Stimulated activated CD4-positive, alpha-beta T cell treated with anti-CD3 and anti-CD28 coated beads, Interleukin-4, amount 100 ng/mL, for 1 hour (primary cell): ENCODE measurements around the gene ATXN7.

Source experiments
- DNase-seq: peaks from one replicate; pipeline ENCODE4 v3.0.0-alpha.2; 2020

The ATXN7 gene

GRCh38 chr3:63934041-63934866 is 70.6 kb downstream of the ATXN7 start:
- DNase-seq, result no peak

GRCh38 chr3:63936925-63937324 is 73.3 kb downstream of the ATXN7 start:
- DNase-seq, result no peak

GRCh38 chr3:63937661-63938651 is 74.3 kb downstream of the ATXN7 start:
- DNase-seq, result no peak

GRCh38 chr3:63940389-63940757 is 76.7 kb downstream of the ATXN7 start:
- no peak for DNase-seq

GRCh38 chr3:63942528-63942927 is 78.9 kb downstream of the ATXN7 start:
- DNase-seq, result no peak

GRCh38 chr3:63943678-63944077 is 80.0 kb downstream of the ATXN7 start:
- no peak for DNase-seq

- no peak for DNase-seq
Measured at GRCh38 chr3:63945558-63946096, 82.0 kb downstream of the ATXN7 start.

GRCh38 chr3:63946753-63947152 is 83.1 kb downstream of the ATXN7 start:
- DNase-seq, result no peak

GRCh38 chr3:63947594-63947993 is 83.9 kb downstream of the ATXN7 start:
- no peak for DNase-seq

GRCh38 chr3:63949005-63949404 is 85.3 kb downstream of the ATXN7 start:
- no peak for DNase-seq

GRCh38 chr3:63950698-63951097 is 87.0 kb downstream of the ATXN7 start:
- DNase-seq, result no peak

- no peak for DNase-seq
Measured at GRCh38 chr3:63951492-63952247, 88.0 kb downstream of the ATXN7 start.

GRCh38 chr3:63952248-63952594 is 88.6 kb downstream of the ATXN7 start:
- no peak for DNase-seq

GRCh38 chr3:63954182-63954581 is 90.5 kb downstream of the ATXN7 start:
- no peak for DNase-seq

GRCh38 chr3:63955036-63955650 is 91.5 kb downstream of the ATXN7 start:
- no peak for DNase-seq

- DNase-seq, result no peak
Measured at GRCh38 chr3:63955830-63956545, 92.3 kb downstream of the ATXN7 start.

GRCh38 chr3:63959146-63959545 is 95.5 kb downstream of the ATXN7 start:
- DNase-seq, result no peak

GRCh38 chr3:63960048-63960711 is 96.5 kb downstream of the ATXN7 start:
- DNase-seq, result no peak

GRCh38 chr3:63961891-63962290 is 98.2 kb downstream of the ATXN7 start:
- DNase-seq, result no peak

- DNase-seq, result no peak
Measured at GRCh38 chr3:63963496-63963895, 99.8 kb downstream of the ATXN7 start.
